ENCODE results near the gene OTOS.

The OTOS gene

DNA sequence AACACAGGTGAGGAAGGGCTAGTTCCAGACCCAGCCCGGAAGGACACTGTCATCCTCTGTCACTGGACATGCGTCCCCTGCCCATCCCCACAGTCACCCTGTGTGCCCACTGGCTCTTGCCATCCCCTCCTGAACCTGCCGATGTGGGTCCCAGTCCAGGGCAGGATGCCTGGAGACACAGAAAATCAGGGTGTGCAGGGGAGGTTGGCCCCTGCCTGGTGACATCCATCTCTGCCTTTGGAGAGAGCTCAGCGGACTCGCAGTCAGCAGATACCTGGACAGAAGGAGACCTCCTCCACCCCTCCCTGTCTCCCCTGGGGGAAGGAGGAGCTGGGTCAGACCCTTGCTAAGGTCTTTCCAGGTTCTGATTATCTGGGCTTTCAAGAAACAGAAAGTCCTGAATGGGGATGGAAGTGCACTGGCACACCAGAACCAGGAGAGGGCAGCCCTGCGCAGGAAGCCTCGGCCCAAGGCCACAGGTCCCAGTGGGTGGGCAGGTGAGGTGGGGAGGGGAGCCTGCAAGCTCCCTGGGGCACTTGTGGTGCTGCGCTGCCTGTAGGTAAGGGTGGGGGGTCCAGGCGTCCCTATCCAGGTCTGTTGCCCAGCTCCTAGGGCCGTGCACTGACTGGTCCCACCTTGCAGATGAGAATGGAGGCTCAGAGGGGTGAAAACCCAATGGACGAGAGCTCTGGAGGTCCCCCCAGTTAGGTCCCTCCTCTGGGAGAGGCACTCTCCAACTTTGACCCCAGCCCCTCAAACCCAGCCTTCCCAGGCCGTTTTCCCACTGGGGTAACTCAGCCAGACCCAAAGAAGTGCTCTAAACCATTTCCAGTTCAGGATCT is 9.7 kb upstream of the OTOS start:
- DNase-seq, result no peak

DNA sequence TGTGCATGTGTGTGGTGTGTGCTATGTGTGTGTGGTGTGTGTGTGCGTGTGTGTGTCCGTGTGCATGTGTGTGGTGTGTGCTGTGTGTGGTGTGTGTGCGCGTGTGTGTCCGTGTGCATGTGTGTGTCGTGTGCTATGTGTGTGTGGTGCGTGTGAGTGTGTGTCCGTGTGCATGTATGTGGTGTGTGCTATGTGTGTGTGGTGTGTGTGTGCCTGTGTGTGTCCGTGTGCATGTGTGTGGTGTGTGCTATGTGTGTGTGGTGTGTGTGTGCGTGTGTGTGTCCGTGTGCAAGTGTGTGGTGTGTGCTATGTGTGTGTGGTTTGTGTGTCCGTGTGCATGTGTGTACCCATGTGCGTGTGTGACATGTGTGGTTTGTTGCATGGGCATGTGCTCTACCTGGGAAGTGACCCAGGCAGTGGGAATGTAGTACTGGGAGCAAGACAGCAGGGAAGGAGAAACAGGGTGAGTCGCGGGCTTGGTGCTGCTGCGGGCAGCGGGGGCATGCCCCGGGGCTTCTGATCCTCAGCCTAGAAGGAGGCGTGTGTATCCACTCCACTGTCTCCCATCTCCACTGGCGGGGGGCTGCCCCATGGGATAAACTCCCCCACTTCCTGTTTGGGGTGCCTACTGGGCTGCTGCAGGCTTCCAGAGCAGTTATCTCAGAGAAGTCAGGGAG is 7.6 kb upstream of the OTOS start:
- DNase-seq, result no peak

DNA sequence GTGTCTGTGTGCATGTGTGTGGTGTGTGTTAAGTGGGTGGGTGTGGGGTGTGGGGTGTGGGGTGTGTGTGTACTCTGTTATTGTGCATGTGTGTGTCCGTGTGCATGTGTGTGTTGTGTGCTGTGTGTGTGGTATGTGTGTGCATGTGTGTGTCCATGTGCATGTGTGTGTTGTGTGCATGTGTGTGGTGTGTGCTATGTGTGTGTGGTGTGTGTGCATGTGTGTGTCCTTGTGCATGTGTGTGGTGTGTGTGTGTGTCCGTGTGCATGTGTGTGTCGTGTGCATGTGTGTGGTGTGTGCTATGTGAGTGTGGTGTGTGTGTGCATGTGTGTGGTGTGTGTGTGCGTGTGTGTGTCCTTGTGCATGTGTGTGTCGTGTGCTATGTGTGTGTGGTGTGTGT is 6.9 kb upstream of the OTOS start:
- no peak for DNase-seq

DNA sequence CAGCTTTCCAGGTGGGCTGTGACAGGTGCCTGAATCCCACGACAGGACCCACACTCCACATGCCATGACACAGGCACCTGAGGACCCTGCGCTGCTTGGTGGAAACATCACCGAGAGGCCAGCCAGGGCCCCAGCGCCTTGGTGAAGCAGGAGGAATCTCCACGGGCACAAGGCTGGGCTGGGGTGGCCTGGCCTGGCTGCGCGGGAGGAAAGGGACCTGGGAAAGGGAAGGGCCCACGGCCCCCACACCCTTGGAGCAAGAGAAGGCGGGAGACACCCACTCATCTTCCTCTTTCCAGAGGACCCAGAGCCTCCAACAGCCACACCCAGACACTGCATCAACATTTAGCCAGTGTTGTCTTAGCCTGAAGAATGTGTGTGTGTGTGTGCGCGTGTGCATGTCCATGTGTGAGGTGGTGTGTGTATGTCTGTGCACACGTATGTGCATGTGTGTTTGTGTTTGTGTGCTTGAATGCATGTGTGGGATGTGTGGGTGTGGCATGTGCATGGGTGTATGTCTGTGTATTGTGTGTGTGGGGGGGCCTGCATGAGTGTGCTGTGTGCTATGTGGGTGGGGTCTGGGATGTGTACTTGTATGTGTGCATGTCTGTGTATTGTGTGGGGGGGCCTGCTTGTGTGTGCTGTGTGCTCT is 6.3 kb upstream of the OTOS start:
- DNase-seq, result no peak

DNA sequence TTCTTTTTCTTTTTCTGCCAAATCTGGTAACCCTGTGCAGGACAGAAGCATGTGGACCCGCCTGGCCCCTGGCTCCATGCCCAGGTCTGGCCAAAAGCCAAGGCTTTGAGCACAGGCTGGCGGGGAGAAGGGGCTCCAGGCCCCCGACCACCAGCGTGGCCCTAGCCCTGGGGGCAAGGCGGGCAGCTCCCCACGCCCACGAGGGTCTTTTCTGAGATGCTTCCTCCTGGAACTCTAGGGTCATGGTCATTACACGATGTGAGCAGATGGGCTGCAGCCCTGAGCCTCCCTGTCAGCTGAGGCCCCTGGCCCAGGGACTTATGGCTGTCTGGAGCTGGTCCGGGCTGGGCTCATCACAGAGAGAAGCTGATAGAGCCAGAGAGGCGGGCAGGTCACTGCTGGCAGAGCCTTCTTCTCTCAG is 5.7 kb upstream of the OTOS start:
- DNase-seq, result no peak

DNA sequence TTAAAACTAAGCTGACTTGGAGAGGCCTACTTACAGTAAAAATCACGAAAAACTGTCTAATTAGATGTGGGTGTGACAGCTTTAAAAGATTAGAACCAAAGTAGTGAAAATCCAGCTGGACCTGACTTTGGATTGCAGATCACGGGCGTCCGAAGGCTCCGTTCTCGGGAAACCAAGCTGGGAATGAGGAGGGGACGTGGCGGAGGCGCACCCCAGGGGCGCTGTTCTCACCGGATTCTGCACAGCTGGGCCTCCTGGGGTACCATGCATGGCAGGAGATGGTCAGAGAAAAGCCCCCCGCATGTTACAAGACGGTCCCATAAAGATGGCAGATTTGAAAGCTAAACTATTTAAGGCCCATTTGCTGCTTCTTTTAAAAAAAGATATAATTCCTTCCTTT is 5.0 kb upstream of the OTOS start:
- no peak for DNase-seq

DNA sequence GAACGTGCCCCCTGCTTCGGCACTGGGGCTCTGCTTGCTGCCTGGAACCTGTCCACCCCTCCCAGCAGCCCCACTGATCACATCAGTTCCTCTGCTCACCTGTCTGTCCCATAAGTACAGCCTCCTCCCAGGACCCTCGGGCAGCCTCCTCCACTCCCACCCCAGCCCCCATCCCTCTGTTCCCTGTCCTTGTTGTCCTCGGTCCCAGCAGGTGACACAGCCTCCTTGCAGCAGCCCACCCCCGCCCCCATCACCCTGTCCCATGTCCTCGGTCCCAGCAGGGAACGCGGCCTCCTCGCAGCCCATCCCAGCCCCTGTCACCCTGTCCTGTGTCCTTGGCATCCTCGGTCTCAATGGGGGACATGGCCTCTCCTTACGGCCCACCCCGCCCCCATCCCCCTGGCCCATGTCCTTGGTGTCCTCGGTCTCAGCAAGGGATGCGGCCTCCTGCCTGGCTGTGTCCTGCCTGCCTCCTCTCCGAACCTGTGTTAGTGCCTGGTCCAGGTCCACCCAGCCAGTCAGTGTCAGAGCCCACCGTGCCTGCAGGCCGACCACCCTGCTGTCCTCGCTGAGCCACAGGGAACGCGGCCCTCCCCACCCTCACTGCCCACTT is 4.3 kb upstream of the OTOS start:
- no peak for DNase-seq

DNA sequence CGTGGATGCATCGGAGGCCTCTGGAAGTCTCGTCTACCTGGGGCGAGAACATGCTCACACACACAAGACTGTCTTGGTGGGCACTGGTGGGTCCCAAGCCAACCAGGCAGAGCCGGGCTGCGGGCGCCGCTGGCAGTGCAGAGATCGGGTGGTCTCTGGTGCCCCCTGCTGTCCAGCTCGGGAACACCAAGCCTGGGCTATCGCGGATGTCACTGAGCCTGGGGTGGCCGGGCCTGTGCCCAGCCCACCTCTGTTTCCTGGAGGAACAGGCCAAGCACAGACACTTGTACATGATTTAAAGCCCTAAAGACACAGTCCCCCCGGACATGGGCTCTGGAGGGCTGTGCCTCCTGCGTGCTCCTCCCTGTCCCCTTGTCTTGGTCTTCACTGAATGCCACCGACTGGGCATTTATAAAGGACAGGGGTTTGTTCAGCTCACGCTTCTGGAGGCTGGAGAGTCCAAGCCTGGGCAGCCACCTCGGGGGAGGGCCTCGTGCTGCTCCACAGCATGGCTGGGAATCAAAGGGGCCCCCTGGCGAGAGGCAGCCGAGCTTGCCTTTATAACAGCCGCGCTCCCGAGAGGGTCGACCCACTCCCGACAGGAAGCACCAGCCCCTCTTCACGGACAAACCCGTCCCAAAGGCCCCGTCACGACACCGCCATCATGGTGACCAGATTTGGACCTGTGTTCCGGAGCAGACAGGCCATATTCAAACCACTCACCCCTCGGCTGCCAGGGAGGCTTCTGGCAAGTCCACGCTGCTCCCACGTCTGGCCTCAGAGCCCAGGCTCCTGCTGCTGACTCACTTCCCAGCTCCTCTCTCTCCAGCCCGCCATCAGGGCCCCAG is 3.6 kb upstream of the OTOS start:
- peak; percentile 75 for DNase-seq

- no peak for DNase-seq
Observed at GRCh38 chr2:240143276-240143675, 2.8 kb upstream of the OTOS start.

DNA sequence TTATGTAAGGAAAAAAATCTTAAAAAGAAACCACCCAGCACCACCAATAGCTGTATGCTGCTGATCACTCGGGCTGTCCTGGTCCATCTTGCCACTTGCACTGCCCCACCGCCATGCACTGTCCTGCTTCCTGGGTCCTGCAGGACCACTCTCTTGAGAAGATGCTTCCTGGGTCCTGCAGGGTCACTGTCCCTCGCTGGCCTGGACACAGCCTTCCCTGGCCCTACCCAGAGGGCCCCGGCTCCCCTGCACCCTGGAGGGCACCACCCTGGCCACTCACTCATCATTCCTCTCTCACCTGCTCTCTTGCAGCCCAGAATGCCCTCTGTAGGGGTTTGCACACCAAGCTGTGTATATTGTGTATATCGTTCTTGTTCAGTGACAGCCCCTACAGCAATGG is 2.4 kb upstream of the OTOS start:
- DNase-seq, result no peak

DNA sequence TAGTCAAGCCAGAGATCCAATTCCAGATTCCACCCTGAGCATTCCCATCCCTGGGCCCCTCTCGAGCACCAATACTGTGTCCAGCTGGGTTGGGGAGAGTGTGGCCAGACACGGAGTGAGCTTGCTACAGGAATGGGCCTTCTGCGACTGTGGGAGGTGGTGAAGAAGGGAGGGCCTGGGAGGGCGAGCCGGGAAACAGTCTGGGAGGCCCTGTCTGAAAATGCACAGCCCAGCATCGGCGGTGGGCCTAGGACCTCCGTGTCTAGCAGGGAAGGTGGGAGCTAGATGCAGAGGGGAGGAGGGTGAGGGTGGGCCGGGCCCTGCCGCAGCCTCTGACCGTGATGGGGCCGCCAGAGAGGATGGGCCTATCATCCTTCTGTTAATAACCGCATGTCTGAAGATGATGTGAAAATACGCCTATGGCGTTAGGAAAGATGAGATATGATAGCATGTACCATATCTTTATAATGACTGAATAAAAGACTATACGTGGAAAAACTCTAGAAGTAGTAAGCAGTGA is 1.9 kb upstream of the OTOS start:
- no peak for DNase-seq

- DNase-seq, result no peak
Observed at GRCh38 chr2:240141736-240142135, 1.3 kb upstream of the OTOS start.

DNA sequence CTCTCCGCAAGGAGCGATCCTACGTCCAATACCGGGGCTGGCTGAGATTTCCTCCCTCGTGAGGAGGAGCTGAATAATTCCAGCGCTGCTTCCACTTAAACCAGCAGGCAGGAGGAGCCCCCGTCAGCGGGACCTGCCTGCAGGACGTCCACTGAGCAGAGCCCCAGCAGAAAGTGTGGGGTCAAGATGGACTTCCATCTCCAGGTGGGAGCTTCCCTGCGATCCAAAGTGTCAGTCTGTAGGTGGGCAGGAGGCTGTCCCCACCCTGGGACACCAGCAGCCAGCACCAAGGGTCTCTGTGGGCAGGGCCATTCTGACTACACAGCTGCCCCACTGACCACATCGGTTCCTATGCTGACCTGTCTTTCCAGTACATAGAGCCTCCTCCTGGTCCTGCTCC is 462 bp upstream of the OTOS start:
- DNase-seq, result no peak

GRCh38 chr2:240139666-240140393 is 628 bp downstream of the OTOS start:
- DNase-seq, result no peak

DNA sequence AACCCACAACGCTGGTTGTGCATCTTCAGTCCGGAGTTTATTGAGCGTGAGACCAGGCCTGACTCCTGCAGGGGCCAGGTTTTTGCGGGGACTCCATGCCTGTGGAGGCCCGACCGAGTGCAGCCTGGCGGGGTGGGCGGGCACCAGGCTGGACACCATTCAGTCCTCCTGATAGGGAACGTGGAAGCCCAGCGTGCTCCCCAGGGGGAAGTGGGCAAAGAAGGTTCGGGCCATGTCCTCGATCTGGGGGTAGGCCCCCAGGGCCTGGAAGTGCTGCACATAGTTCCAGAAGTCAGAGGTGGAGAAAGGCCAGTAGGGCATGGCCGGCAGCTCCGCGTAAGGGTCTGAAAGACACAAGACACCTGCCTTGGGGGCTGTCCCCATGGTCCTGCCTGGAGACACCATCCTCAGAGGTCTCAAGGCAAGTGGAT is 1.4 kb downstream of the OTOS start:
- DNase-seq, result no peak

DNA sequence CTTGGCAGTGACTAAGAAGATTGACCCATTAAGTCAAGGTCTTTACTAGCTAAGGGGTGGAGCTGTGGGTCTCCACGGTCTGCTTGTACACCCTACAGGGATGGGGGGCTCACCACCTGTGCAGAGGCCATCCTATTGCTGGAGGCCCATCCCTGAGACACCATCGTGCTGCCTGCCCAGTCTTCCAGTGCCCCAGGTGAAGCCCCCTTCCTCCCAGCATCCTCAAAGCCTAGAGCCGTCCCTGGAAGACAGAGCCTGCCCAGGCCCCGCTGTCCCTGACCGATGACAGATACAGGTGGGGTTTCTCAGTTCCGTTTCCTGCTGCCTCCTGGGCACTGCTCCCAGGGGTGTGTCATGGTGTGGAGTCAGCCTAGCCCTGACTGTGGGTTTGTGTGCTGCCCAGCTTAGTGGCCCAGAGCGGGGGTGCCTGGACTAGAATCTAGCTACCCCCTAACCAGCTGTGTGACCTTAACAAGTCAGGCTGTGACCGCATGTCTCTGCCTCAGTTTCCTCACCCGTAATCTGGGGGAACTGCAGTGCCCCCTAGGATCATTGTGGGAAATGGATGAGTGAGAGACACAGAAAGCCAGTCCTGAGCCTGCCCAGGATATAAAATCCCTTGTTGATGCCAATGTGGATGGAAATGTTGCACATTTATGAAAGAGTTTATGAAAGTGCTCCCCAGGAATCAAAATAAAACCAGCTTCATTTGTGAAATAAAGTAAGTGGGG is 2.0 kb downstream of the OTOS start:
- DNase-seq, result no peak

- DNase-seq, result no peak
Observed at GRCh38 chr2:240137596-240138253, 2.7 kb downstream of the OTOS start.

DNA sequence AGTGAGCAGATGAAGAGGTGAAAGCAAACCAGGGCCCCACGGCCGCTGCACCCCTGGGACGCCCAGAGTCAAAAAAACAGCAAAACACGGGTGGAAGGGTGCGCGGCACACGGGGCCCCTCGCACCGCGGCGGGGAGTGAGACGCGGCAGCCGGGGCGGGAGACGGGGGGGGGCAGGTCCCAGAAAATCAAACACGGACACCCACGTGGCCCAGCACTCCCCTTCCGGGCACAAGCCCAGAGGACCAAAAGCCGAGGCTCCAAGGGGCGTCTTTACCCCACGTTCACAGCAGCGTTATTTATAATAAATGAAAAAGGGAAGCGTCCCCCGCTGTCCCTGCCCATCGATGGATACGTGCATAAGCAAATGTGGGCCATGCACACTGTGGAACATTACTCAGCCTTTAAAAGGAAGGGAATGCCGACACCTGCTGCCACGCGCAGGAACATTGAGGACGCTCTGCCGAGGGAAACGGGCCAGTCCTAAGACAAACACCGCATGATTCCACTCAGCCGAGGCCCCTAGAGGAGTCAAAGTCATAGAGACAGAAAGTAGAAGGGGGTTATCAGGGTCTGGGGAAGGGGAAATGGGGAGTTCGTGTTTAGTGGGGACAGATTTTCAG is 3.7 kb downstream of the OTOS start:
- DNase-seq, result no peak

GRCh38 chr2:240136013-240136670 is 4.3 kb downstream of the OTOS start, which contains the start of gene COPS9:
COPS9 (minus strand) TSS chr2:240136305; CDS start chr2:240136284, 21 bp downstream.
- peak; percentile 85 for DNase-seq
